SJCRH30 (cell line): Measurements from ENCODE around the gene LRRTM3. TPM values are rescaled to one million over a fixed set of nuclear protein-coding genes. Genes with fewer than 3 reads are reported as not detected.
A peak's percentile ranks its signal among the peaks of the same experiment; 100 is the strongest.

Source experiments
- DNase-seq, 2 experiments: peaks; one replicate each; pipeline ENCODE4 v3.0.0-alpha.2; 2015 to 2020
- H3K27ac ChIP-seq: fragments of 250-450 bp; sonication (Bioruptor Pico); 2 replicates; pipeline ENCODE4 v1.5.1; 2020; ENCODE audit warnings: mild to moderate bottlenecking, moderate library complexity
- H3K27me3 ChIP-seq: fragments of 250-450 bp; sonication (Bioruptor Pico); 2 replicates; pipeline ENCODE4 v1.5.1; 2020; ENCODE audit warnings: mild to moderate bottlenecking, moderate library complexity
- H3K36me3 ChIP-seq: fragments of 250-450 bp; sonication (Bioruptor Pico); 2 replicates; pipeline ENCODE4 v1.5.1; 2020; ENCODE audit warnings: mild to moderate bottlenecking, moderate library complexity
- H3K4me1 ChIP-seq: fragments of 250-450 bp; sonication (Bioruptor Pico); 2 replicates; pipeline ENCODE4 v1.5.1; 2020; ENCODE audit warnings: mild to moderate bottlenecking, moderate library complexity
- H3K4me3 ChIP-seq: fragments of 250-450 bp; sonication (Bioruptor Pico); 2 replicates; pipeline ENCODE4 v1.5.1; 2020; ENCODE audit warnings: mild to moderate bottlenecking, moderate library complexity
- H3K9me3 ChIP-seq: fragments of 250-450 bp; sonication (Bioruptor Pico); replicated peaks from 2 replicates; pipeline ENCODE4 v1.5.1; 2020; ENCODE audit warnings: mild to moderate bottlenecking, moderate library complexity
- total RNA-seq: library from RNA; depleted of rRNA; stranded (reverse); fragments of >200 nt; shearing (Covaris generic); gene quantifications from 2 replicates; pipeline ENCODE4 v1.2.3, GENCODE V29; 2014

Gene LRRTM3
- total RNA-seq, 1 experiment from 2014 or later, result 0.10 TPM

- Histone ChIP-seq H3K27me3 (no peaks in the 10 kb centered on the region), H3K27ac (no peak overlapping the region), H3K36me3 (no peaks in the 10 kb centered on the region), H3K9me3 (no peaks in the 10 kb centered on the region), H3K4me1 (no peaks in the 10 kb centered on the region), H3K4me3 (no peak overlapping the region)
- DNase-seq, result no peak
Measured at GRCh38 chr10:67036808-67037207, 111.0 kb downstream of the LRRTM3 start.

GRCh38 chr10:67043041-67043440, 117.2 kb downstream of the LRRTM3 start:
- Histone ChIP-seq H3K27me3 (no peaks in the 10 kb centered on the region), H3K4me1 (no peaks in the 10 kb centered on the region), H3K36me3 (no peaks in the 10 kb centered on the region), H3K4me3 (no peak overlapping the region), H3K9me3 (no peaks in the 10 kb centered on the region), H3K27ac (no peak overlapping the region)
- DNase-seq, result no peak

GRCh38 chr10:67045404-67045803, 119.6 kb downstream of the LRRTM3 start:
- no peak overlapping the region for H3K4me3 ChIP-seq
- no peak overlapping the region for H3K27ac ChIP-seq
- no peak for DNase-seq
- no peaks in the 10 kb centered on the region for H3K36me3 ChIP-seq
- no peaks in the 10 kb centered on the region for H3K4me1 ChIP-seq
- no peaks in the 10 kb centered on the region for H3K9me3 ChIP-seq
- H3K27me3 ChIP-seq, result no peaks in the 10 kb centered on the region

DNA sequence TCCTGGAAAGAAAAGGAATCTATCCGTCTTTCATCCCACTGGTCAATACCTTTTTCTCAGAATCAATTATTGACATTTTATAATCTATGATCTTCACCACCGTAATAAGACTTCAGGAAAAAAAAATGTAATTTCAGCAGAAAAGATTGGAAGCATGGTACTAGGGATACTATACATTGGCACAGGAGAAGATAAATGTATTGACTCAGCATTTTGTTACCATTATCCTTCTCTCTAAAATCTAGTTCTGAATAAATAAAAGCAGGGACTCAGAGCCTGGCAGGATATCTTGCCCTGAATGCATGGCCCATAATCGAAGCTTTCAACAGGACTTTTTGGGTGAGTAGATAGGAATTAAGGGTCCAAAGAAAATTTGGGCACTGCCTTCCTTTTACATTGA, 120.7 kb downstream of the LRRTM3 start:
- no peak overlapping the region for H3K27ac ChIP-seq
- no peaks in the 10 kb centered on the region for H3K4me1 ChIP-seq
- DNase-seq, result no peak
- H3K9me3 ChIP-seq, result no peaks in the 10 kb centered on the region
- no peak overlapping the region for H3K4me3 ChIP-seq
- H3K36me3 ChIP-seq, result no peaks in the 10 kb centered on the region
- no peaks in the 10 kb centered on the region for H3K27me3 ChIP-seq

DNA sequence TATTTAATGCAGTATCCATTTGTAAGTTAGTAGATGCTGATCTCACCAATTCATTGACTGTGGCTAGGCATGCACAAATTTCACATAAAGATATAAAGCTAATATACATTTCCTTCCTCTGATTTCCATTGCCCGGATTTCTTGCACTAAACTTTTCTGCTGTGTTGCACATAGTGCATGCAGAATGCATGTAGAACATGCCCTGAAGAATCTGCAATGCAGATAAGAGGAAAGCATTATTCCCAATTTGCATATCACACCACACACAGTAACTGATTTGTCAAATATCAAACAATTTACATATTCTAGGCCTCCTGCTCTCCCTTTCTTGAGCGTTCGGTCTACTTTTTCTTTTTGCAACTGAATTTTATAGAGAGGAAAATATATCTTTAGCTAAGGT, 124.2 kb downstream of the LRRTM3 start:
- DNase-seq, result no peak
- Histone ChIP-seq H3K36me3 (no peaks in the 10 kb centered on the region), H3K4me3 (no peak overlapping the region), H3K4me1 (no peaks in the 10 kb centered on the region), H3K27me3 (no peaks in the 10 kb centered on the region), H3K9me3 (no peaks in the 10 kb centered on the region), H3K27ac (no peak overlapping the region)

DNA sequence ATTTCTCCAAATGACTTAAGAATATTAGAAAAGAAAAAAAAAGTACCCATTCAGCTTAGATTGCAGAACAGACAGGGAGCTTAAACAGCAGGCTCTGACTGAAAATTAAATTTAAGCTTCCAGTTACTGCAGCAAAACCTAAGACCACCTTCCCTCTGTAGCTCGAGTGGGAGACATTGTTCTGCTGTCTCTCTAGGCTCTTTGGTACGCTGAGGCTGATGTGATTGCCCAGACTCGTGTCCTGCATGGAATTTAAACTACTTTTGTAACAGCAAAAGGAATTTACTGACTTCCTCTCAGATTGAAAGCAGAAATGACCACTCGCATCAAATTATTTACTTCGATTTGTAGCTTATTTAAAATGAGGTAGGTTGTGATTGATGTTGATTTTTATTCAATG, 124.6 kb downstream of the LRRTM3 start:
- H3K27ac ChIP-seq, result no peak overlapping the region
- no peaks in the 10 kb centered on the region for H3K27me3 ChIP-seq
- no peak for DNase-seq
- no peaks in the 10 kb centered on the region for H3K4me1 ChIP-seq
- no peaks in the 10 kb centered on the region for H3K36me3 ChIP-seq
- no peak overlapping the region for H3K4me3 ChIP-seq
- H3K9me3 ChIP-seq, result no peaks in the 10 kb centered on the region

GRCh38 chr10:67072654-67073053, 146.8 kb downstream of the LRRTM3 start:
- Histone ChIP-seq H3K9me3 (no peaks in the 10 kb centered on the region), H3K4me3 (no peak overlapping the region), H3K36me3 (no peaks in the 10 kb centered on the region), H3K4me1 (no peaks in the 10 kb centered on the region), H3K27ac (no peak overlapping the region), H3K27me3 (no peaks in the 10 kb centered on the region)
- DNase-seq, result no peak

- no peak for DNase-seq
- H3K4me1 ChIP-seq, result no peaks in the 10 kb centered on the region
- no peak overlapping the region for H3K27ac ChIP-seq
- H3K4me3 ChIP-seq, result no peak overlapping the region
- H3K36me3 ChIP-seq, result no peaks in the 10 kb centered on the region
- no peaks in the 10 kb centered on the region for H3K9me3 ChIP-seq
- no peaks in the 10 kb centered on the region for H3K27me3 ChIP-seq
Measured at GRCh38 chr10:67075491-67075971, 149.7 kb downstream of the LRRTM3 start.

- Histone ChIP-seq H3K27me3 (no peaks in the 10 kb centered on the region), H3K4me1 (no peaks in the 10 kb centered on the region), H3K9me3 (no peaks in the 10 kb centered on the region), H3K36me3 (no peaks in the 10 kb centered on the region), H3K27ac (no peak overlapping the region), H3K4me3 (no peak overlapping the region)
- DNase-seq, result no peak
Measured at GRCh38 chr10:67076144-67076543, 150.3 kb downstream of the LRRTM3 start.

- Histone ChIP-seq H3K27ac (no peak overlapping the region), H3K4me1 (no peaks in the 10 kb centered on the region), H3K27me3 (no peaks in the 10 kb centered on the region), H3K4me3 (no peak overlapping the region), H3K9me3 (no peaks in the 10 kb centered on the region), H3K36me3 (no peaks in the 10 kb centered on the region)
- no peak for DNase-seq
Measured at GRCh38 chr10:67077376-67077775, 151.5 kb downstream of the LRRTM3 start.

DNA sequence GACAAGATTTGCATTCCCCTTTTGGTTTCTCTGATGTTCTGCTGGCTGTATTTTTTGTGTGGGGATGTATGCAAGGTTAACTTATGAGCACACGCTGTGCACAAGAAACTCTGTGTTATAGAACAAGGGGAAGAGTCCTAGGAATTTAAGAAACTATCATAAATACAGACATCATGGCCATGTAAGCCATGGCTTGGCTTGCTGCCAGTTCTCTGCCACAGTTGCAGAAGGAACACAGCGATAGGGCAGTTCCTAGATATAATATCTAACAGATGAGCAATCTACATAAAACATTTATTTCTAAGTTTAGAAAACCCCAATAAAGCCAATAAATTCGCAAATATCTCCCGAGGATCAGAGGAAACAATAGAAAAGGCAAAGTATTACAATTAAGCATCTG, 153.3 kb downstream of the LRRTM3 start:
- Histone ChIP-seq H3K27me3 (no peaks in the 10 kb centered on the region), H3K4me3 (no peak overlapping the region), H3K9me3 (no peaks in the 10 kb centered on the region), H3K4me1 (no peaks in the 10 kb centered on the region), H3K36me3 (no peaks in the 10 kb centered on the region), H3K27ac (no peak overlapping the region)
- DNase-seq, result peak; percentile 6 to 41

- Histone ChIP-seq H3K36me3 (no peaks in the 10 kb centered on the region), H3K4me3 (no peak overlapping the region), H3K27ac (no peak overlapping the region), H3K9me3 (no peaks in the 10 kb centered on the region), H3K27me3 (no peaks in the 10 kb centered on the region), H3K4me1 (no peaks in the 10 kb centered on the region)
- DNase-seq, result peak in 1 of 2 experiments; percentile 13
Measured at GRCh38 chr10:67086327-67087134, 160.7 kb downstream of the LRRTM3 start.

DNA sequence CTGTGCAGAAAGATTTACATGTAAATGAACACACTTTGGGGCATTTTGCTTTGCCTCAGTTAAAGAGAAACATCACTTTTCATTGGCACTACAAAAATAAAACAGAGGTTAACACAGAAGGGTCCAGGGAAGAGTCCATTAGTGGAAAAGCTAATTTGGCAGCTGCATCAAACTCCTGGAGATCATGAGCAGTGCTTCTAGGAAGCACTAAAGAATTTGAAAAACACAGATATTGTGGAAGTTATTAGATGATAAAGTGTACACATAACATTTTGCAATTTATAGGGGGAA, 161.2 kb downstream of the LRRTM3 start:
- no peak for DNase-seq
- Histone ChIP-seq H3K36me3 (no peaks in the 10 kb centered on the region), H3K4me3 (no peak overlapping the region), H3K4me1 (no peaks in the 10 kb centered on the region), H3K27ac (no peak overlapping the region), H3K27me3 (no peaks in the 10 kb centered on the region), H3K9me3 (no peaks in the 10 kb centered on the region)

- Histone ChIP-seq H3K27me3 (no peaks in the 10 kb centered on the region), H3K9me3 (no peaks in the 10 kb centered on the region), H3K27ac (no peak overlapping the region), H3K4me3 (no peak overlapping the region), H3K36me3 (no peaks in the 10 kb centered on the region), H3K4me1 (no peaks in the 10 kb centered on the region)
- no peak for DNase-seq
Measured at GRCh38 chr10:67088036-67088435, 162.2 kb downstream of the LRRTM3 start.

- H3K27ac ChIP-seq, result no peak overlapping the region
- H3K36me3 ChIP-seq, result no peaks in the 10 kb centered on the region
- H3K4me1 ChIP-seq, result no peaks in the 10 kb centered on the region
- H3K27me3 ChIP-seq, result no peaks in the 10 kb centered on the region
- DNase-seq, result no peak
- no peaks in the 10 kb centered on the region for H3K9me3 ChIP-seq
- no peak overlapping the region for H3K4me3 ChIP-seq
Measured at GRCh38 chr10:67095531-67095930, 169.7 kb downstream of the LRRTM3 start.

GRCh38 chr10:67098461-67098860, 172.6 kb downstream of the LRRTM3 start:
- Histone ChIP-seq H3K4me1 (no peaks in the 10 kb centered on the region), H3K27ac (no peak overlapping the region), H3K9me3 (no peaks in the 10 kb centered on the region), H3K4me3 (no peak overlapping the region), H3K36me3 (no peaks in the 10 kb centered on the region), H3K27me3 (no peaks in the 10 kb centered on the region)
- DNase-seq, result no peak
